Spleen (tissue), 11 donors: Measurements from ENCODE around the gene ADAMTS1. TPM values are rescaled to one million over a fixed set of nuclear protein-coding genes. Genes with fewer than 3 reads are reported as not detected.

Experiments
- DNase-seq: peaks from one replicate; pipeline ENCODE4 v3.0.0-alpha.2; 2020
- H3K27ac ChIP-seq, 8 donors: fragments of 200-600 bp; sonication (generic) in 7 of 8; 1 replicate in 4 of 8; 2 replicates in 4 of 8; pipeline versions ENCODE4 v1.5.0 to v1.8.0; 2016 to 2021; ENCODE audit warnings: inconsistent platforms in 4 of 8, mild to moderate bottlenecking in 4 of 8, moderate library complexity in 1 of 8
- H3K27me3 ChIP-seq, 7 donors: fragments of 200-600 bp; sonication (generic) in 6 of 7; replicated peaks in 1 of 7; 1 replicate in 4 of 7; 2 replicates in 3 of 7; pipeline versions ENCODE4 v1.5.0 to v1.8.0; 2016 to 2021; ENCODE audit warnings: inconsistent platforms in 3 of 7, mild to moderate bottlenecking in 1 of 7
- H3K36me3 ChIP-seq, 6 donors: fragments of 200-600 bp; sonication (generic) in 5 of 6; 1 replicate in 4 of 6; 2 replicates in 2 of 6; pipeline versions ENCODE4 v1.5.0 to v1.8.0; 2016 to 2021; ENCODE audit warnings: inconsistent platforms in 2 of 6
- H3K4me1 ChIP-seq, 6 donors: fragments of 200-600 bp; sonication (generic) in 5 of 6; 1 replicate in 3 of 6; 2 replicates in 3 of 6; pipeline versions ENCODE4 v1.5.0 to v1.8.0; 2016 to 2021; ENCODE audit warnings: inconsistent platforms in 3 of 6
- H3K4me3 ChIP-seq, 8 donors: fragments of 200-600 bp; sonication (generic) in 7 of 8; 1 replicate in 4 of 8; 2 replicates in 4 of 8; pipeline versions ENCODE4 v1.5.0 to v1.8.0; 2016 to 2021; ENCODE audit warnings: inconsistent platforms in 4 of 8, mild to moderate bottlenecking in 4 of 8, moderate library complexity in 2 of 8
- H3K9me3 ChIP-seq, 8 donors: fragments of 200-600 bp; sonication (generic) in 7 of 8; 1 replicate in 4 of 8; 2 replicates in 4 of 8; pipeline versions ENCODE4 v1.5.0 to v1.8.0; 2016 to 2021; ENCODE audit warnings: inconsistent platforms in 4 of 8
- CTCF ChIP-seq, 11 experiments: fragments of 200-600 bp in 7 of 11; fragments of 450-650 bp in 4 of 11; sonication (generic) in 4 of 11; IDR thresholded peaks in 8 of 11; conservative IDR thresholded peaks in 3 of 11; 1 replicate in 7 of 11; 2 replicates in 4 of 11; pipeline versions ENCODE4 v1.4.0 to v1.8.0; 2016 to 2021; ENCODE audit warnings: antibody characterized with exemption in 11 of 11, inconsistent platforms in 4 of 11, mild to moderate bottlenecking in 1 of 11
- POLR2A ChIP-seq, 3 donors: fragments of 450-650 bp; IDR thresholded peaks; one replicate each; pipeline ENCODE4 v1.5.1; 2017; ENCODE audit warnings: antibody characterized with exemption in 3 of 3, mild to moderate bottlenecking in 1 of 3
- POLR2AphosphoS5 ChIP-seq, 3 donors: sonication (generic); formaldehyde crosslinking; IDR thresholded peaks; one replicate each; pipeline ENCODE4 v1.5.1; 2017; ENCODE audit warnings: antibody characterized with exemption in 3 of 3
- WGBS, 5 donors: extraction: QIAGEN DNeasy Blood & Tissue Kit in 3 of 5; methylation state at CpG; one replicate each; pipeline versions ENCODE4 v1.1.5 to v1.1.7; 2013 to 2018; 5-methylcytosine and 5-hydroxymethylcytosine counted together
- intact Hi-C: fragments of 100-400 bp; cut with DNase I; formaldehyde crosslinking; loops from one replicate; pipeline ENCODE4 v1.15.0; 2023; ENCODE audit warnings: low total_unique reads
- polyA plus RNA-seq, 3 donors: library from polyadenylated mRNA; stranded (reverse); fragments of 200-250 nt; gene quantifications; one replicate each; pipeline ENCODE4 v1.2.1, GENCODE V29; 2013
- total RNA-seq, 7 donors: library from RNA; depleted of rRNA in 3 of 7; stranded (reverse); fragments of >200 nt in 3 of 7; fragmentation: NEBNext Ultra II Directional in 4 of 7; extraction: Animal tissue kit (Norgen Biotek cat#: 25700) in 4 of 7; gene quantifications; one replicate each; pipeline versions ENCODE4 v1.1.0 to v1.2.1, GENCODE V29; 2016 to 2021
- donor health status: healthy with polysubstance abuse.
- donor health status: DM: no; HTN: no; CAD: no; lungs with moderate emphysema.
- donor health status: DM: no; HTN: no; CAD: no.
- donor health status: Bipolar disorder and iron deficiency.
- donor health status: healthy.
- donor health status: DM: no; HTN: no; CAD: no.
- donor health status: DM: yes; HTN: yes; CAD: no.

Gene ADAMTS1
- total and polyA plus RNA-seq, 10 donors, result 2.3 to 71.6 (median 21.9) TPM

DNA sequence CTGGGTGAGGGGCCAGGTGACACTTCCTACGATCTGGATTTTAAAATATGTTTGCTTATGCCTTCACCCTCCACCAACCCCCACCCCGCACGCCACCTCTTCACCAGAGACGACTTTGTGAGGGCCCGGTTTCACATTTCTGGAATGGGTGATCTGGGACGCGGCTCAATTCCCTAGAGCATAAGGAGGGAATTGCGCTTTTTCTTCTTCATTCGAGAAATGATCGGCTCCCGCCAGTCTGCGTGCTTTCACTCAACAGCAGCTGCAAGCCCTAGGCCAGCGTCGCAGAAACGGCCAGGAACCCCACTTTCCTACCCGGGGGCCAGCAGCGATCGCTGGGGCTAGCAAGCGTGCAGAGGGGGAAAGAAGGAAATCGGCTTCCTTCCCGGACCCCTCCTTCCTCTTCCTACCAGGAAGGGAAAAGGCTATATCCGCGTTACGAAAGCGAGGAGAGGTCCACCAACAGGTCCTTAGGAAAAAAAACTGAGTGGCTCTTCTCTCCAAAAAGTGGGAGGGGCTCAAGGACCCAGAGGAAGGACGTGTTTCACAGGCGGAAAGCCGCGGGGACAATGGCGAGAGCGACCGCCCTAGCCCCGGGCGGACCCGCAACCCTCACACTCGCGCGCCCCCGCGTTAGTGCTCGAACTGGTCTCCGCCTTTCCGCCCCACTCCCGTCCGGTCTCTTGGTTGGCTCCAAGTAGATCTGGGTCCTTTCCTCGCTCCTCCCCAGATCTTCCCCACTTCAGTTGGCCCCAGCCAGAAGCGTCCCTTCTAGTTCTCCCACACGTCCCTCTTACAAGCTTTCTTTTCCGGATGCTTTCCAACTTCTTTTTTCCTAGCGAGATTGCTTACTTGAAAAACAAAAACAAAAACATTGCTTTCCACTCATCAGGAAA is 1.1 kb upstream of the ADAMTS1 start:
- 1 to 3% (median 2%) methylated on average over 49 to 50 of the region's 50 CpGs for WGBS, 5 donors
- Histone ChIP-seq H3K4me3 (peak overlapping the region; percentile 45 to 81 (median 60)), H3K9me3 (no peaks in the 10 kb centered on the region), H3K27me3 (peaks cover 0 to 74% (median 38%) of the 10 kb centered on the region in 7 donors), H3K4me1 (peaks cover 13 to 74% (median 54%) of the 10 kb centered on the region in 6 donors), H3K36me3 (peaks cover 0 to 13% (median 0%) of the 10 kb centered on the region in 6 donors), H3K27ac (peak overlapping the region; percentile 74 to 93 (median 87))
- TF ChIP-seq POLR2AphosphoS5 (IDR thresholded peaks at IDR 0.05), result peak; percentile 75 to 90 (median 89)
- peak in 1 of 3 donors; percentile 47 for TF ChIP-seq POLR2A (IDR thresholded peaks at IDR 0.05)
- TF ChIP-seq CTCF (IDR thresholded peaks at IDR 0.05 in 8 of 11, conservative IDR thresholded peaks at IDR 0.05 in 3 of 11), result peak in 2 of 11 experiments; percentile 18 to 20
- intact Hi-C loops, result loop anchor here (5.0 to 10.0 kb wide), 2 partner anchors 1491 to 1899 kb away; no protein-coding TSS in a partner anchor
- DNase-seq, result peak; percentile 87

DNA sequence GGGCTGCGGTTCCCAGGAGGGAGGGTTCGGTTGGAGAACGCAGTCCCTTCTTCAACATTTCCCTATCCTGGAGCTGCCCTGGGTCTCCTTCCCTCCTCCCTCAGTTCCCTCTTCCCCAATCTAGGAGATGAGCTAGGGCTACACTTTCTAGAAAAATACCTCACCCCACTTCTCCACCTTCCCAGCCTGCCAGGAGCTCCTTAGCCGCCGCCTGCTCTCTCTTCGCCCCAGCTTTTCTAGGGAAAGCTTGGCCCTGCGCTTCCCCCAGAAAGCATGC is 488 bp upstream of the ADAMTS1 start:
- whole genome bisulfite sequencing, 5 donors, result 0 to 5% (median 1%) methylated on average over 7 of the region's 7 CpGs
- Histone ChIP-seq H3K9me3 (no peaks in the 10 kb centered on the region), H3K36me3 (peaks cover 0 to 19% (median 3%) of the 10 kb centered on the region in 6 donors), H3K27ac (peak overlapping the region; percentile 74 to 93 (median 87)), H3K27me3 (peaks cover 0 to 70% (median 38%) of the 10 kb centered on the region in 7 donors), H3K4me1 (peaks cover 13 to 79% (median 56%) of the 10 kb centered on the region in 6 donors), H3K4me3 (peak overlapping the region; percentile 45 to 81 (median 60))
- DNase-seq, result no peak
- intact Hi-C loops, result loop anchor here (5.0 to 10.0 kb wide), 2 partner anchors 1492 to 1899 kb away; no protein-coding TSS in a partner anchor
- TF ChIP-seq POLR2A (IDR thresholded peaks at IDR 0.05) (no peak), CTCF (IDR thresholded peaks at IDR 0.05 in 8 of 11, conservative IDR thresholded peaks at IDR 0.05 in 3 of 11) (no peak), POLR2AphosphoS5 (IDR thresholded peaks at IDR 0.05) (no peak)

- DNase-seq, result peak; percentile 77
- intact Hi-C loops, result loop anchor here (5.0 to 10.0 kb wide), 2 partner anchors 1493 to 1900 kb away; no protein-coding TSS in a partner anchor
- Histone ChIP-seq H3K27ac (peak overlapping the region; percentile 46 to 93 (median 87)), H3K4me3 (peak overlapping the region; percentile 45 to 81 (median 60)), H3K4me1 (peaks cover 13 to 83% (median 55%) of the 10 kb centered on the region in 6 donors), H3K27me3 (peaks cover 0 to 70% (median 38%) of the 10 kb centered on the region in 7 donors), H3K36me3 (peaks cover 0 to 31% (median 7%) of the 10 kb centered on the region in 6 donors), H3K9me3 (no peaks in the 10 kb centered on the region)
- no peak for TF ChIP-seq CTCF (IDR thresholded peaks at IDR 0.05 in 8 of 11, conservative IDR thresholded peaks at IDR 0.05 in 3 of 11)
- no peak for TF ChIP-seq POLR2AphosphoS5 (IDR thresholded peaks at IDR 0.05)
- no peak for TF ChIP-seq POLR2A (IDR thresholded peaks at IDR 0.05)
- 0 to 4% (median 1%) methylated on average over 30 to 96 of the region's 96 CpGs for WGBS, 5 donors
These were observed 747 bp downstream of the ADAMTS1 start for GRCh38 chr21:26844258-26845065.
